ENCODE data around the gene HSPB2.
"Not testable (repeated sequence)": the region's sequence is repeated elsewhere in the genome, so short reads cannot be mapped to it uniquely, and the experiment has no call there.

Gene HSPB2

GRCh38 chr11:111912535-111912934 lies at the start of gene HSPB2:
HSPB2 (plus strand) TSS chr11:111912734; CDS start chr11:111912830, 96 bp downstream.
- DNase-seq (ENCODE audit: low read depth, low spot score): no peak

- DNase-seq (ENCODE audit: low read depth, low spot score): no peak
Measured at GRCh38 chr11:111870113-111870512, 42.4 kb upstream of the HSPB2 start.

GRCh38 chr11:111870522-111870885 lies 42.0 kb upstream of the HSPB2 start:
- DNase-seq (ENCODE audit: low read depth, low spot score): no peak

- peak; percentile 86 for DNase-seq (ENCODE audit: low read depth, low spot score)
Measured at GRCh38 chr11:111870886-111871692, 41.4 kb upstream of the HSPB2 start, which contains the start of gene ALG9. ALG9 (minus strand) TSS chr11:111871581; CDS start chr11:111871482, 99 bp downstream.

- no peak for DNase-seq (ENCODE audit: low read depth, low spot score)
Measured at GRCh38 chr11:111871693-111872161, 40.8 kb upstream of the HSPB2 start.

- DNase-seq (ENCODE audit: low read depth, low spot score): no peak
Measured at GRCh38 chr11:111878385-111878848, 34.1 kb upstream of the HSPB2 start.

GRCh38 chr11:111878849-111879636 lies 33.5 kb upstream of the HSPB2 start, which contains the start of the genes CFAP68 and FDXACB1:
CFAP68 (plus strand) TSS chr11:111879541; CDS start chr11:111879561, 20 bp downstream.
FDXACB1 (minus strand) TSS chr11:111879165; CDS start chr11:111879132, 33 bp downstream.
- DNase-seq (ENCODE audit: low read depth, low spot score): peak; percentile 99

- no peak for DNase-seq (ENCODE audit: low read depth, low spot score)
Measured at GRCh38 chr11:111879637-111879960, 32.9 kb upstream of the HSPB2 start.

- DNase-seq (ENCODE audit: low read depth, low spot score): no peak
Measured at GRCh38 chr11:111882202-111882601, 30.3 kb upstream of the HSPB2 start.

- DNase-seq (ENCODE audit: low read depth, low spot score): not testable (repeated sequence)
Measured at GRCh38 chr11:111885053-111885452, 27.5 kb upstream of the HSPB2 start.

- no peak for DNase-seq (ENCODE audit: low read depth, low spot score)
Measured at GRCh38 chr11:111886032-111886431, 26.5 kb upstream of the HSPB2 start.

- no peak for DNase-seq (ENCODE audit: low read depth, low spot score)
Measured at GRCh38 chr11:111886844-111887243, 25.7 kb upstream of the HSPB2 start.

GRCh38 chr11:111905411-111905810 lies 7.1 kb upstream of the HSPB2 start:
- DNase-seq (ENCODE audit: low read depth, low spot score): no peak

GRCh38 chr11:111906680-111907079 lies 5.9 kb upstream of the HSPB2 start:
- DNase-seq (ENCODE audit: low read depth, low spot score): no peak

GRCh38 chr11:111908639-111909305 lies 3.8 kb upstream of the HSPB2 start:
- DNase-seq (ENCODE audit: low read depth, low spot score): no peak

GRCh38 chr11:111909378-111909777 lies 3.2 kb upstream of the HSPB2 start:
- DNase-seq (ENCODE audit: low read depth, low spot score): no peak

GRCh38 chr11:111910676-111911562 lies 1.6 kb upstream of the HSPB2 start:
- DNase-seq (ENCODE audit: low read depth, low spot score): no peak

- DNase-seq (ENCODE audit: low read depth, low spot score): peak; percentile 69
Measured at GRCh38 chr11:111911563-111912401, 752 bp upstream of the HSPB2 start, which contains the start of gene CRYAB. CRYAB (minus strand) TSS chr11:111911770; CDS start chr11:111911724, 46 bp downstream.

GRCh38 chr11:111913031-111913861 lies 712 bp downstream of the HSPB2 start:
- DNase-seq (ENCODE audit: low read depth, low spot score): no peak
